IPS DF 6.9 (cell line): ENCODE measurements around the gene DENND5A.

ENCODE experiments used
- DNase-seq: peaks from one replicate; pipeline ENCODE4 v3.0.0-alpha.2; 2013; ENCODE audit warnings: low read depth, low spot score
- H3K27ac ChIP-seq: one replicate; pipeline ENCODE4 v1.5.1; 2013; ENCODE audit warnings: low read length, control low read depth
- H3K27me3 ChIP-seq: 2 replicates; pipeline ENCODE4 v1.6.1; 2013; ENCODE audit warnings: mild to moderate bottlenecking, low read length; ENCODE audit not compliant: control insufficient read depth, insufficient read depth
- H3K36me3 ChIP-seq: 2 replicates; pipeline ENCODE4 v1.6.1; 2013; ENCODE audit warnings: low read length; ENCODE audit not compliant: control insufficient read depth, insufficient read depth
- H3K4me1 ChIP-seq: 2 replicates; pipeline ENCODE4 v1.6.1; 2013; ENCODE audit warnings: low read length; ENCODE audit not compliant: control insufficient read depth, insufficient read depth
- H3K4me3 ChIP-seq: 2 replicates; pipeline ENCODE4 v1.5.1; 2013; ENCODE audit warnings: mild to moderate bottlenecking, low read length
- H3K9me3 ChIP-seq: 2 replicates; pipeline ENCODE4 v1.6.1; 2013; ENCODE audit warnings: low read length, inconsistent platforms; ENCODE audit not compliant: control insufficient read depth, insufficient read depth
- WGBS: extraction: QIAGEN DNeasy Blood & Tissue Kit; methylation state at CpG from one replicate; pipeline ENCODE4 v1.1.7; 2013; ENCODE audit warnings: mixed read lengths, missing lambda C conversion rate; ENCODE audit not compliant: insufficient read length, insufficient coverage; 5-methylcytosine and 5-hydroxymethylcytosine counted together

The DENND5A gene

DNA sequence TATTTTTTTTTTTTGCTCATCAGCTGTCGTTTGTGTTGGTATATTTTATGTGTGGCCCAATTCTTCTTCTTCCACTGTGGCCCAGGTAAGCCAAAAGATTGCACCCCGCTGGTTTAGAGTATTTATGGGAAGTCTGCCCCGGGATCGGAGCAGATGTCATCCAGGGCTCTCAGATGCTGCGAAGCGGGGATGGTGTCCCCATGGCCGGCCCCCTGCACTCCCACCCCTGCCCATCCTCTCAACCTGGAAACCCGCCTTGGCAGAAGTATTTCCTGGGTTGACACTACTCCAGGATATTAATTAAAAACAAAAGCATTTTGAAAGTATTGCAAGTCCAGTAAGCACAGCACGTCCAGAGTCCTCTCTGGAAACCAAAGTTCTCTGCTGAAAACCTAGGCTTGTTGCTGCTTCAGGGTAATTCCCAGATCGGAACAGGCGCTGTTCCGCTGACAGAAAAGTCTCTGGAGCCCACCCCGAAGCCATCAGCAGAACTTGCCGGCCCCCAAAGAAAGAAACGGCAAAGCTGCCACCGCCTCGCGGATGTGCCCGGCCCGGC is 174.6 kb downstream of the DENND5A start:
- H3K4me1 ChIP-seq, result peaks cover 4% of the 10 kb centered on the region
- WGBS, result no CpG with 5 or more reads among the region's 20 CpGs
- DNase-seq, result no peak
- peaks cover 9% of the 10 kb centered on the region; the same call in 1 of the 2 replicates for H3K27me3 ChIP-seq
- no peak overlapping the region for H3K27ac ChIP-seq
- peak overlapping the region; percentile 71; the same call in 1 of the 2 replicates for H3K4me3 ChIP-seq
- no peaks in the 10 kb centered on the region for H3K36me3 ChIP-seq
- no peaks in the 10 kb centered on the region for H3K9me3 ChIP-seq

DNA sequence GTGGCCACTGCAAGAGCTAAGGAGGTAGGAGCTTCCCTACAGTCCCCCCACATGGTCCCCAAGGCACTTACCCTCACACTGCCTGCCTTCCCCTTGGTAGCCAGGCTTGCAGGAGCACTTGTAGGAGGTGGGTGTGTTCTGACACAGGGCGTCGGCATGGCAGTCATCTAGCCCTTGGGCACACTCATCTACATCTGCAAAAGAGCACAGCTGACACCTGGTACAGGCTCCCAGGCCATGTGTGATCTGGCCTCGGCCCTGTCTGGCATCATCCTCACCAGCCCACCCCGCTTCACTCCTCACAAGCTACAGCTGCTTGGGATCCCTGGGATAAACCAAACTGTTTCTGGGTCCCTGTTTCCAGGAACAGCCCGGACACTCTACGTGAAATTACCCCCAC is 175.5 kb downstream of the DENND5A start:
- H3K9me3 ChIP-seq, result no peaks in the 10 kb centered on the region
- WGBS, result no CpG with 5 or more reads among the region's 6 CpGs
- H3K27ac ChIP-seq, result no peak overlapping the region
- no peaks in the 10 kb centered on the region for H3K36me3 ChIP-seq
- peaks cover 9% of the 10 kb centered on the region; the same call in 1 of the 2 replicates for H3K27me3 ChIP-seq
- H3K4me3 ChIP-seq, result no peak overlapping the region
- H3K4me1 ChIP-seq, result peaks cover 4% of the 10 kb centered on the region
- DNase-seq, result no peak

DNA sequence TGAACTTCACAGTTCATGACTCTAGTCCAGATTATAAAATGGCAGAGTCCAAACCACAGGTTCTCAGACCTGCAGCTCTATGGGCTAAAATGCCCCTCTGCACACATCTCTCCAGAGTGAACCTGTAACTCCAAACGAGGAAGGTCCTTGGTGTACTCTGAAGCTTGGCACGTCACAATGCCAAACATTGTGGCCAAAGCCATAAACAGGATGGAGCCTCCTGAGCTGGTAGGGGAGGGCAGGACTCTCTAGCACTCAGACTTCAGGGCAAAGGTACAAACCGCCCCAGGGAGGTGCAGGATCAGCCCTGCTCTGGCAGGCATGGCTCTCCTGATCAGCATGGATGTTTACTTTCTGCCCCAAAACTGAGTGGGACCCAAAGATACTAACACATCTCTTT is 176.1 kb downstream of the DENND5A start:
- Histone ChIP-seq H3K27me3 (peaks cover 9% of the 10 kb centered on the region; the same call in 1 of the 2 replicates), H3K9me3 (no peaks in the 10 kb centered on the region), H3K4me3 (no peak overlapping the region), H3K4me1 (peaks cover 4% of the 10 kb centered on the region), H3K36me3 (no peaks in the 10 kb centered on the region), H3K27ac (no peak overlapping the region)
- DNase-seq, result no peak
- WGBS, result no CpG with 5 or more reads among the region's 3 CpGs
